GM12873 (cell line): ENCODE data around the gene NUDT15.
A peak's percentile ranks its signal among the peaks of the same experiment; 100 is the strongest.

Source experiments
- TF ChIP-seq, protein P1 (sequence below): IDR thresholded peaks from 2 replicates; pipeline ENCODE4 v1.5.1; 2012; ENCODE audit warnings: low read depth, mild to moderate bottlenecking, moderate library complexity, low read length, control low read depth; ENCODE audit not compliant: insufficient read depth; ENCODE audit errors: missing control alignments

The NUDT15 gene

DNA sequence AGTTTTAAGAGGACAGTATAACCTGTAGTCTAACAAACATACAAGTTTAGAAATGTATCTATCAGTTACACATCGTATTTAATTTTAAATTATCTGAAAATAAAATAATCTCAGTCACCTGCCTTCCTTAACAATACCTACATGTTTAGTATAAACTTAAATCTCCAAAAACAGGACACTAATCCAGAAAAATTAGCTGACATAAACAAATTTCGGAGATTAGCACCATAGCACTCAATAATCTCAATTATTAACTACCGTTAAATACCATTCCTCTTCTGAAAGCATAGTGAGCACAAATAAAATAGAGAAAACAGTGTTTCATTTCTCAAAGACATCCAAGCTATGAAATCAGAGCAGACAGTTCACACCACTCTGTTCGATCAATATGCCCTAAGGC lies 44.2 kb downstream of the NUDT15 start:
- TF ChIP-seq, protein P1, sequence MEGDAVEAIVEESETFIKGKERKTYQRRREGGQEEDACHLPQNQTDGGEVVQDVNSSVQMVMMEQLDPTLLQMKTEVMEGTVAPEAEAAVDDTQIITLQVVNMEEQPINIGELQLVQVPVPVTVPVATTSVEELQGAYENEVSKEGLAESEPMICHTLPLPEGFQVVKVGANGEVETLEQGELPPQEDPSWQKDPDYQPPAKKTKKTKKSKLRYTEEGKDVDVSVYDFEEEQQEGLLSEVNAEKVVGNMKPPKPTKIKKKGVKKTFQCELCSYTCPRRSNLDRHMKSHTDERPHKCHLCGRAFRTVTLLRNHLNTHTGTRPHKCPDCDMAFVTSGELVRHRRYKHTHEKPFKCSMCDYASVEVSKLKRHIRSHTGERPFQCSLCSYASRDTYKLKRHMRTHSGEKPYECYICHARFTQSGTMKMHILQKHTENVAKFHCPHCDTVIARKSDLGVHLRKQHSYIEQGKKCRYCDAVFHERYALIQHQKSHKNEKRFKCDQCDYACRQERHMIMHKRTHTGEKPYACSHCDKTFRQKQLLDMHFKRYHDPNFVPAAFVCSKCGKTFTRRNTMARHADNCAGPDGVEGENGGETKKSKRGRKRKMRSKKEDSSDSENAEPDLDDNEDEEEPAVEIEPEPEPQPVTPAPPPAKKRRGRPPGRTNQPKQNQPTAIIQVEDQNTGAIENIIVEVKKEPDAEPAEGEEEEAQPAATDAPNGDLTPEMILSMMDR: no peak

DNA sequence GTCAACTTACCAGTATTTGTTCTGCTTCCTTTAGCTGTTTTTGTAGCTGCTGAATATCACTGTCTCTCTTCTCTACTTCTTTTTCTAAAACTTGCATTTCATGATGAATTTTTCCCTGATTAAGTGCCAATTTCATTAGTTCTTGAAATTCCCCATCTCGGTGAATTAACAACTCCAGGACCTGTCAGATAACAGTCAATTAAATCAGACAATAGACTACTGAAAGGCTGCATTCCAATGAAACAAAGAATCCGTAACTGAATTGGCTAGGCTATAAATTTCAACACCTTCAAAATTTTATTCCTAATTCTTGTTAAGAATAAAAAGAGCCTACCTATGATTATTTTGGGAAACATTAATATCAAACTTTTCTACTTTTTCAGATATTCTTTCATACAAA lies 48.7 kb downstream of the NUDT15 start:
- TF ChIP-seq, protein P1: no peak

DNA sequence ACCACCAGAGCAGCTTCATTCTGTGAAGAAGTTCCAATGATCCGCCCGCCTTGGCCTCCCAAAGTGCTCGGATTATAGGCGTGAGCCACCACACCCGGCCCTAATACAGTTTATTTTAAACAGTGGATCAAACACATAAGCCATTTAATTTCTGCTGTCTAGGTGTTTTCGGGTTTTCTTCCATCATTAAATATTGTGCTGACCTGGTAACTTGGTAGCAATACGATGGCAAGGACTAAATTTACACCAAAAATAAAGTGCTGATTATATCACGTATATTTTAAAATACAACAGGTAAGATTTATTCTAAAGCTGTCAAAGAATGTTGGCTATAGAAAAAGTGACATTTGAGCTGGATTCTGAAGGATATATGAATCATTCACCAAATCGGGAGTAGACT lies 56.1 kb downstream of the NUDT15 start:
- TF ChIP-seq, protein P1: no peak

DNA sequence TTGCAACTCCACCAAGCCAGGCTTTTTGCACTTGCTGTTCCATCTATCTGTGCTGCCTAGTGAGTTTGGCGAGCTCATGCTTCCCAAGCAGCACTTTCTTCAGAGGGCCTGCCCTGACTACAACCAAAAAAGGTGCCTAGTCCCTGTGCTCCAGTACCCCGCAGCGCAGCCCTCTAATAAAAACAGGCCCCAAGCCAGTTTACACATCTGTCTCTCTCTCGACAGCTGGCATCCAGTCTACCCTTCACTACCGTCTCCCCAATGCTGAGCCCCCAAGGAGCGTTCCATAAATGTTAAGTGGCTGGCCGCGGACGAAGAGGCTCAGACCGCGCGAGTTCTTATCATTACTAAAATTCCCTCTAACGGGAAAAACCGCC lies 56.9 kb downstream of the NUDT15 start:
- TF ChIP-seq, protein P1: no peak

DNA sequence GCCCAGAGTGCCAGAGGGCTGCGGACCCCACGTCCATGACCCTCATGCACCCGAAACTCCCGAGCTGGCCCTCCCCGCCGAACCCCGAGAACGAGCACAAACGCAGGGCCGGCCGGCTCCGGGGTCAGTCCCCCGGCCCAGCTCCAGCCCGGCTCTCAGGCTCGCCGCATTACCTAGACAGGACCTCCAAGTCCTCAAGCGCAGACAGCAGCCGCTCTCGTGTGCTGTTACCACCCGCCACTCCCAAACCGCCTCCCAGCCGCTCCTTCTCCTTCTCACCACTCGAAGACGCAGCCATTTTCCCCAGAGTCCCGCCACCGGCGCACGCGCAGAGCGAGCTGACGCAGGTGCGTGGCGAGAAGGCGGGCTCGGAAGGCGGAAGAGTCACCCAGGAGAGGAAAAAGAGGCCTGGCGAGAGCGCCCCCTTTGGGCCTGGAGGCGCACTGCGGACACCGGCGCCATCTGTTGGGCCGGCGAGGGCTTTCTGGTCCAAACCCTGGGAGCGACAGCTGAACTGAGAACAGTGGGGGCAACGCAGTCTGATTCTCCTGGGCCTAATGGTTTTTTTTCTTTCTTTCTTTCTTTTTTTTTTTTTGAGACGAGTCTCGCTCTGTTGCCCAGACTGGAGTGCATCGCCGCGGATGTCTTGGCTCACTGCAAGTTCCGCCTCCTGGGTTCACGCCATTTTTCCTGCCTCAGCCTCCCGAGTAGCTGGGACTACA lies 57.4 kb downstream of the NUDT15 start, which contains the start of gene MED4:
Gene MED4, minus strand, starts transcription at position 324 of the 722 bp plus-strand sequence. Its CDS starts 26 bp downstream, at position 298.
- TF ChIP-seq, protein P1: peak; percentile 100

DNA sequence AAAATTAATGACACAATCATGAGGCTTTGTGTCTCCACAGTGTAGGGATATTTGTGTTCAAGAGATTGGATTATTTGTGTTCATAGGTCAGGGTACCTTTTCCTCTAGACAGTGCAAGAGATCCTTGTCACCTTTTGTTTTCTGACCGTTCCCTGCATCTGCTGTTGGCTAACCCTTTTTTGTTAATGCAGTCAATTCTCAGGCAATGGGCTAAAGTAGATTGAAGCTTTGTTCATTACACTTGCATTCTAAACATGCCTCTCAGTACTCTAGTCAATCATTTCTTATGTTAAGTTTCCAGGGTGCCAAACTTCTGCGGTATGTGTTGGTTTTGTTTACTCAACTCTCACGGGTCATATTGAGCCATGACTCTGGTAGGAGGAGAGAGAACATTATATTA lies 59.1 kb downstream of the NUDT15 start:
- TF ChIP-seq, protein P1: no peak
